NT2/D1 (cell line): ENCODE measurements around the gene RIMS4.

ENCODE experiments used
- SUZ12 ChIP-seq: IDR thresholded peaks from 2 replicates; pipeline ENCODE4 v1.6.1; 2011; ENCODE audit not compliant: insufficient read length, insufficient read depth; ENCODE audit errors: extremely low read depth
- ZNF274 ChIP-seq: IDR thresholded peaks from 2 replicates; pipeline ENCODE4 v1.6.1; 2011; ENCODE audit warnings: mild to moderate bottlenecking, low read depth, low read length

DNA sequence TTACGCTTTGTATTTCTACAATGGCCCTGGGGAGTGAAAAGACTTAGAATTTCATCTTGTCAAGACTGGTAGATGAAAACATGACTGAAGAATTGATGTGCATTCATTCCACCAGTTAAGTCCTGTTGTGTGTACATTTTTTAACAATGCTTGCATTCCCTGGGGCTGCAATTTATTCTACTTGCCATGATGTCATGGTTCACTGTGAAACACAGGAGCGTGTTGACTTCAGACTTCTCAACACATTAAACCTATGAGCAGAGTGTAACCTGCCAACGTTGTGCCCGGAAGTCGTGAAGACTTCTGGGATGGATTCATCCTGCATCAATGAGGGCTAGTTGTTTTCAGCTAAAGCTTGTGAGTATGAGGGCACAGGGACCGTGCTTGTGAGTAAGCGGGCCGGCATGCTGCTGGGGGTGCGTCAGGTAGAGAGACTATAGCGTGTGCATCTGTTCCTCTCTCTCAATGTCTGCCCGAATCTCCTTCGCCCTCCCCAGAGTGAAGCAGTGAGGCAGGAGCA, 26.3 kb upstream of the RIMS4 start:
- TF ChIP-seq SUZ12 (no peak), ZNF274 (no peak)
